Mesenteric fat pad (tissue), 1 donor: ENCODE results near the gene CCDC136. TPM values are rescaled to one million over a fixed set of nuclear protein-coding genes. Genes with fewer than 3 reads are reported as not detected.

ENCODE experiments used
- DNase-seq: peaks from one replicate; pipeline ENCODE4 v3.0.0-alpha.2; 2020; ENCODE audit warnings: low spot score
- total RNA-seq: library from RNA; stranded (reverse); fragmentation: NEBNext Ultra II Directional; extraction: Animal tissue kit (Norgen Biotek cat#: 25700); gene quantifications from one replicate; pipeline ENCODE4 v1.2.1, GENCODE V29; 2021
- donor health status: DM: yes; HTN: yes; CAD: no.

CCDC136 gene
- total RNA-seq, 1 donor from 2014 or later, result 6.8 TPM

DNA sequence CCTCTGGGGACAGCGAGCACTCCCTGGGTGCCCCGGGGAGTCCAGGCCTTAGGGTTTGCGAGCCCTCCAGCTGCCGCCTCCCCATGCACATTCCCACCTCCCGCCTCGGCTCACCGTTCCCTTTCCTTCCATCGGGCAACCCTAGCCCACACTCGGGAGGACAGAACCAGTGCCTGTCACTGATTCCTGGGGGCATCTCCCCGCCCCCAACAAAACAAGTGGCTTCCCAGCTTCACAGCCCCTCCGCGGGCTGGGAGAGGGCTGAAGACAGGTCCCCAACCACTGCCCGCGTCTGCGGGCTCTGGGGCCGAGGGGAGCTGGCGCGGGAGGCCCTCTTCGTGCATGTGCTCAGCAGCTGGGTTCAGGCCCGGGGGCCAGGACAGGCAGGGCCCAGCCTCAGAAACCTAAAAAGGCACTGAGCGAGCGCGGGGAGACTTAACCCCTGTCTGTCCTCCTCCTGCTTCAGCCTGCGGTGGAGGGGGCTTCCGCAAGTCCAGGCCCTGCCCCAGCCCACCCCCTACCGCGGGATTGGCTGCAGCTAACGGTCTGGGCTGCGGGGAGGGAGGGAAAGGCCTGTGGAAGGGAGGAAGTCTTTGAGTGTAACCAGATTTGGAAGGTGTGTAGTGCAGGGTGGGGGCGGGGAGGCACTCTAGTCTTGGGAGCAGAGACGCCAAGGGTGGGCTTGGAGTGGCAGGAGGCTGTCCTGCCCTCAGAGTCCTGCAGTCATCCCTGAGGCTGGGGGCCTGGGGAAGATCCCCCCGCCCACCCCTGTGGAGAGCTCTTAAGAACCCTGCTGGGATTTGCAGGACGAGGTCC, 39.6 kb downstream of the CCDC136 start:
- DNase-seq, result no peak

DNA sequence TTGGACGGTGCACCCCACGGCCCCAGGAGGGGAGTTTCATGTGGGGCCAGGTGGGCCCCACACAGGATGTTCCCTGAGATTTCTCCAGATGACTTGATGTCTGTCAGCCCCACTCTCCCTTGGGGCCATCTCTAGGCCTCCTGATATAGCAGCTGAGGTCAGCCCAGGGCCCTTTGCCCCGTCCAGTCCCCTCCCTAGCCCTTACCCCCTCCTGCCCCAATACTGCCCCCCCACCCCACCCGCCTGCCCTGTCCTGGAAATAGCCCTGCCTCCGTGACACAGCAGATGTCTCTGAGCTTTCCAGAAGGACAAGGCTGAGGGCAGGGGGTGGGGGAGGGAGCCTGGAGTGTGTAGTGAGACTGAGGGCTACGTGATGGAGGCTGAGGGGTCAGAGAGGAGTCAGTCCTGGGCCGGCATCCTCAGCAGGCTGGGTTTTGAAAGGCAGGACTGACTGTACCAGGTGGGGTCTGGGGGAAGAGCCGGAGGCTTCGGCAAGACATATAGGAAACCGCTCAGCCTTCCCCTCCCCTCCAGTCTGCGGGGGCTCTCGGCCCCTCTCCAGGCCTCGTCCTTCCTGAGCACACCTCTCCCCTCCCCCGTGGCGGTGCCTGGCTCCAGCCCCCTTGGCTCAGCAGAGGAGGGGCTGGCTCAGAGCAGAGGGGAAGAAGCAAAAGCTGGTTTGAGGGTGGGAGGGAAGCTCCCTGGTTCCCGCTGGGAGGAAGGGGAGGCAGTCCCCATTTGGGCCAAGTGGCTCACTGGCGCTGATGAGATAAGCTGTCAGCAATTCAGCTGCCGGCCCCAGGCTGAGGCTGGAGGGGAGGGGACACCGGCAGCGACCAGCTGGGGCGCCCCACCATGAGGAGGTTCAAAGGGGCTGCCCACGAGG, 40.5 kb downstream of the CCDC136 start:
- DNase-seq, result no peak

DNA sequence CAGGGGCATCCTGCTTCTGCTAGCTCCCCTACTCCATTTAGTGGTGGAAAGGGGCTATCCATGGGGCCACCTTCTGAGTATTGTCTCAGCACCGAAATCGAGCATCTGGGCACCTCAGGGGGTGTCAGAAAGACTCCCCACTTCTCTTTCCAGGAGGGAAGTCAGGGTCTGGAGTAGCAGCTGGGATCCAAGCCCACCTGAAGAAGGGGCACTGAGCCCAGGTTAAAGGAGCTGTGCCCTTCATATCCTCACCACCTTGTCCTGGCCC, 41.0 kb downstream of the CCDC136 start:
- DNase-seq, result no peak

DNA sequence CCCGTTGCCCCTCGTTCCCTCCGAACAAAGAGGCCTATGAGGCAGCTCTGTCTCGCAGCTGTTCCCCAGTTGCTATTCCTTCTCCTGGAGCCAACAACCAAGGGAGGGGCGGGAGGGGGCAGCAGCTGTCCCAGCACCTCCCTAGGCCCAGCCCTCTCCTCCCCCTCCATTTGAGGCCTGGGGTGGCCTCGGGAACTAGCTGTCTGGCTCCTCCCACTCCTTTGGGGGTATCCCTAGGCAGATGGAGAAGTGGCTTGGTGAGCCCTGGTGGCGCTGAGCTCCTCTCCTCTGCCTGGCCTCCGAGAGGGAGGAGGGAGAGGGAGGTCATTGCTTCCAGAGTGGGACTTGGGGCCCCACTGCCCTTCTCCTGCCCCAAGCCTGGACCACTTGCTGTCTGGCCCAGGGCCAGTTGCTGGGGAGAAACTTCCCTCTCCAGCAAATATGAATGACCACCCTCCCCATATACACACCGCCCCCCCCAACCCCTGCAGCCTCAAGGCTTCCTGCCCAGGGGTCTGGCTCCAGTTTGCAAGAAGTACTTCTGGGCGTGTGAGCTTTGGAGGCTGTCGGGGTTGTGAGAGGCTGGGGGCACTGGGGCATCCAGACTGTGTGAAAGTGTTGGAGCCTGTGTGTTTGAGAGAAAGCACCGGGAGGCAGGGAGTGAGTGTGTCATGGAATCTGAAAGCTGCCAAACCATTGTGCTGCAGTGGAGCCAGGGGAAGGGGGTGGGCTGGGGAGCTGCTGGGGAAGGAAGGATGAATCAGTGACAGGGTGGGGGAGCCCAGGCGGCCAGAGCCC, 41.6 kb downstream of the CCDC136 start:
- no peak for DNase-seq

DNA sequence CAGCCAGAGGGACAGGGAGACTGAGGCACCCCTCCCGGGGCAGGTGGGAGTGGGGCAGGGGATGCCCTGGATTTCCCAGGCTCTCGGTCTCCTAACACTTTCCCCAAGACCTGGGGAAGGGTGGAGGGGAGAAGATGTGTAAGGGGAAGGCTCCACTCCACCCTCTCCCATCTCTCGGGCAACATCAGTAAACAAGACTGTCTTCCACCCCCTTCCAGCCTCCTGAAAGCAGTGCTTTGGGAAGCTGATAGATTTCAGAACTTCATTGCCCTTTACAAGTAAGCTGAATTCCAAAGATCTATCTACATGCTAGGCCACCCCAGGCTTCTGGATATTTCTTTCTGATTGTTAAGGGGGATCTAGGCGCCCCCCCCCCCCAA, 42.2 kb downstream of the CCDC136 start:
- no peak for DNase-seq

DNA sequence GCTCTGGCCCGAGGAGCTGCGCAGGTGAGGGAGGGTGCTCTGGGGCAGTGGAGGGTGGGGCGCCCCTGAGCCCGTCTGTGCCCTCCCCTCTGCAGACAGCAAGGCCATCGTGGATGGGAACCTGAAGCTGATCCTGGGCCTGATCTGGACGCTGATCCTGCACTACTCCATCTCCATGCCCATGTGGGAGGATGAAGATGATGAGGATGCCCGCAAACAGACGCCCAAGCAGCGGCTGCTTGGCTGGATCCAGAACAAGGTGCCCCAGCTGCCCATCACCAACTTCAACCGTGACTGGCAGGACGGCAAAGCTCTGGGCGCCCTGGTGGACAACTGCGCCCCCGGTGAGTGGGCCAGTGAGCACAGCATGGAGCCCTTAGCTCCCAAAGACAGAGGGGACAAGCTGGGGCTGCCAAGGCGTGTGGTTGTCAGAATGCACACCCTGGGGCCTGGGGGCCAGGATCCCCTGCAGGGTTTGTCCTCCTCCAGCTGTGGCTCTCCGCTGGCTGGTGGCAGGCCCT, 43.5 kb downstream of the CCDC136 start:
- DNase-seq, result no peak

DNA sequence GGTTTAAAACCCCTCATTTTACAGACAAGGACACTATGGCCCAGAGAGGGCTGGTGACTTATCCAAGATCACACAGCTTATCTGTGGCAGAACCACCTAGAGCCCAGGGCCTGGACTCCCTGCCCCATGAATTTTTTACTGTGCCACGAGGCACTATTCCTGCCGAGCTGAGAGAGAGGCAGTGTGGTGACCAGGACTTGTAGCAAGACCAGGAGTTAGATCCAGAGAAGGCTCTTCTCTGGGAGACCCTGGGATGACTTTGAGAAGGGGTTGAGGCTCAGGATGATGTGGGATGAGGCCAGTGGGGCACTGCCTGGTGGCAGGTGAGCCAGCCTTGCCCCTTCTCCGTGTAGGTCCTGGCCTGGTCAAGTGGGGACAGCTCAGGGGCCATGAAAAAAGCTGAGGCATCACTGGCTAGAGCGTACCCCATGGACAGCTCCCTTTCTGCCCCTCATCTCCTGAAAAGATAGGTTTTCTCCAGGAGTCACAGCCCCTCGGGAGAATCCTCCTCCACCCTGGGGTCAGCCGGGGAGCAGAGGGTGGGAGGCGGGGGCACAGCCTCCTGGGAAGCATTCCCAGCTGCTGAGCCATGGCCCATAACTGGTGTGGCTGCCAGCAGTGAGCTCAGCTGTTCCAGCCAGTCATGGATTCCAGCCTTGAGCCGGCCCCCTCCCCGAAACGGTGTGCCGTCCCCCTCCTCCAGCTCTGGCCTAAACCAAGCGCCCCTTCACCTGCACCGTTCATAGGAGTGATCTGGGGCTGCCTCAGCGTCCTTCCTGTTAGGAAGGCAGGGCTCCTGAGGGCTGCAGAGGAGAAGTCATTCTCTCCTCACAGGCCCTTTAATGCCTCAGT, 44.2 kb downstream of the CCDC136 start:
- DNase-seq, result no peak

DNA sequence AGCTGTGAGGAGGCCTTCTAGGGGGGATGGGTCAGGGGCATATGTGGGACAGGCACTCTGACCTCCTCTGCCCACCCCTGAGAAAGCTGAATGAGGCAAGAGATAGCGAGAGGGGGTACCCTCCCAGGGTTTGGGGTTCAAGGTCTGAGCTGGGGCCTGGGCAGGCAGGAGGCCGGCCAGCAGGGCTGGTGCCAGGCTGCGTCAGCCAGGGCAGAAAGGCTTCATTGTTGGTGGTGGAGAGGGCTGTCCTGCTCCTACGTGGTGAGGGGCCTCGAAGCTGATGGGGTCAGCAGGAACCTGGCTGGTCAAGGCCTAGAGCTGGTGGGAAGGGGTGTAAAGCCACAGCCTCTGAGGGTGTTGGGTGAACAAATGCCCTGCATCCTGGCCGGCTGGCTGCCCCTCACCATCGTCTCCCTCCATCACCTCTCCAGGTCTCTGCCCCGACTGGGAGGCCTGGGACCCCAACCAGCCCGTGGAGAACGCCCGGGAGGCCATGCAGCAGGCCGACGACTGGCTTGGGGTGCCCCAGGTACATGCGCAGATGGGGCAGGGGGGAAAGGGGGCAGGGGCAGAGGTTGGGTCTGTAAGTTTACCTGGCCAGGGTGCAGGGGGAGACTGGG, 45.1 kb downstream of the CCDC136 start:
- no peak for DNase-seq

DNA sequence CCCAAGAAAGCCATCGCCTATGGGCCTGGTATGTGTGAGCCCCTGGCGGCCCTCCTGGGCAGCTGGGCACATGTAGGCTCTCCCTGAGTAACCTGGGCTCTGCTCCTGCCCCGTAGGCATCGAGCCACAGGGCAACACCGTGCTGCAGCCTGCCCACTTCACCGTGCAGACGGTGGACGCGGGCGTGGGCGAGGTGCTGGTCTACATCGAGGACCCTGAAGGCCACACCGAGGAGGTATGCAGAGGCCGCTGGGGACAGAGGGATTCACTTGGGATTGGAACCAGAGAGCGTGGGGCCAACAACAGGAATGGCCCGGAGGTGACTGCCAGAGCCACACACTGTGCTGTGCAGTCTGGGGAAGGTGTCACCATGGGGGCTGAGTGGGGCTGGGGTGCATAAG, 45.8 kb downstream of the CCDC136 start:
- DNase-seq, result no peak

DNA sequence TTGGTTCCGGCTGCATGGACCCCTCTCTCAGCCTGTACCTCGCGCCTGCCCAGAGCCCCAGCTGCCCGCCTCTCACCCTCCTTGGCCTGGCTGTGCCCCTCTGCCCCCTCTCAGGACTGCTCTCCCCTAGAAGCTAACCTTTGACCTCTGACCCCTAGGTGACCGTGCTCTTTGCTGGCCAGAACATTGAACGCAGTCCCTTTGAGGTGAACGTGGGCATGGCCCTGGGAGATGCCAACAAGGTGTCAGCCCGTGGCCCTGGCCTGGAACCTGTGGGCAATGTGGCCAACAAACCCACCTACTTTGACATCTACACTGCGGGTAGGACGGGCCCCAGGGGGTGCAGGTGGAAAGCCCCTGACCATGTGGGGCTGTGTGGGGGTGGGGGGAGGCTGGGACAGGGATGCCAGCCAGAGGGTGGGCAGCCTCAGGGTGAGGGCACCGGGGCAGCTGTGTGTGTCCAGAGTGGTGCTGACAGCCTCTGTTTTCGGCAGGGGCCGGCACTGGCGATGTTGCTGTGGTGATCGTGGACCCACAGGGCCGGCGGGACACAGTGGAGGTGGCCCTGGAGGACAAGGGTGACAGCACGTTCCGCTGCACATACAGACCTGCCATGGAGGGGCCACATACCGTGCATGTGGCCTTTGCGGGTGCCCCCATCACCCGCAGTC, 46.5 kb downstream of the CCDC136 start:
- no peak for DNase-seq

DNA sequence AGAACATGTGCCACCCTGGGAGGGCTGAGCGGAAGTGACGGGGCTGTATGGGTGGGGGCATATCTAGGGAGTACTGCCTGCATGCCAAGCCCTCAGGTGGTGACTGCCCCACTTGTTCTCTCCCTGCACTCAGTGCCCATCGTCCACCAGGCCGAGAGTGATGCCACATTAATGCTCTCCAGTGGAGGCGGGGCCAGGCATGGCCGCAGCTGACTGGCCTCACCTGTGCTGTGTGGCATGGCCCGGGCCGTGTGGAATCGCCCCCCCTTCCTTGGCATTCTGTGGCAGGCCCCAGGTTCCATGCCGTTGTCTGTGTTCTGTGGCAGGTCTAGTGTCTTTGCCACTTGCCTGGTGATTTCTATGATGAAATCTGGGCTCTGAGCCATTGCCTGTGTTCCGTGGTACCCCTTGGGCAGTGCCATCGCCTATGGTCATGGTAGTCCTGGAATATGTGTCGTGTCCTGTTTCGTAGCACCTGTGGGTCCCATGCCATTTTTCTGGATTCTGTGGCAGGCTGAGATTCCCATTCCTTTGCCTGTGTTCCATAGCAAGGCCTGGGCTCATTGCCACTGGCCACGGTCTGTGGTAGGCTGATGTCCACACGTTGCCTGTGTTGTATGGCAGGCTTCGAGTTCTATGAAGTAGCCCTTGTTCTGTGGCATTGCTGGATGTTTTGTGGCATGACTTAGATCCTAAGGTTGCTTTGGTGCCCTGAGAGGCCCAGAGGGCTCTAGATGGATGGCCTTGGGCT, 47.4 kb downstream of the CCDC136 start:
- DNase-seq, result no peak

DNA sequence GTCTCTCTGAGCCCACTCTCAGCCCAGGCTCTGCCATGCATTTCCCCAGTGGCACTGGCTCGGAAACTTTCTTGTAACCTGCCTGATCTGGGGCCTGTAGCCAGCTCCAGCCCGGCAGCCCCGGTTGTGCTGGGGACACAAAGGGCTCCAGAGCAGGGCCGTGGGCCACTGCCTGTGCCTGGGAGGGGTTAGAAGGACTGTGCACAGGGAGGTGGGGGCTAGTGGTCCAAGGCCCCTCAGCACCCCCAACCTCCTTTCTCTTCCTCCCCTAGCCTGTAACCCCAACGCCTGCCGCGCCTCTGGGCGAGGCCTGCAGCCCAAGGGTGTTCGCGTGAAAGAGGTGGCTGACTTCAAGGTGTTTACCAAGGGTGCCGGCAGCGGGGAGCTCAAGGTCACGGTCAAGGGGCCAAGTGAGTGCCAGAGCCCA, 48.0 kb downstream of the CCDC136 start:
- DNase-seq, result no peak

DNA sequence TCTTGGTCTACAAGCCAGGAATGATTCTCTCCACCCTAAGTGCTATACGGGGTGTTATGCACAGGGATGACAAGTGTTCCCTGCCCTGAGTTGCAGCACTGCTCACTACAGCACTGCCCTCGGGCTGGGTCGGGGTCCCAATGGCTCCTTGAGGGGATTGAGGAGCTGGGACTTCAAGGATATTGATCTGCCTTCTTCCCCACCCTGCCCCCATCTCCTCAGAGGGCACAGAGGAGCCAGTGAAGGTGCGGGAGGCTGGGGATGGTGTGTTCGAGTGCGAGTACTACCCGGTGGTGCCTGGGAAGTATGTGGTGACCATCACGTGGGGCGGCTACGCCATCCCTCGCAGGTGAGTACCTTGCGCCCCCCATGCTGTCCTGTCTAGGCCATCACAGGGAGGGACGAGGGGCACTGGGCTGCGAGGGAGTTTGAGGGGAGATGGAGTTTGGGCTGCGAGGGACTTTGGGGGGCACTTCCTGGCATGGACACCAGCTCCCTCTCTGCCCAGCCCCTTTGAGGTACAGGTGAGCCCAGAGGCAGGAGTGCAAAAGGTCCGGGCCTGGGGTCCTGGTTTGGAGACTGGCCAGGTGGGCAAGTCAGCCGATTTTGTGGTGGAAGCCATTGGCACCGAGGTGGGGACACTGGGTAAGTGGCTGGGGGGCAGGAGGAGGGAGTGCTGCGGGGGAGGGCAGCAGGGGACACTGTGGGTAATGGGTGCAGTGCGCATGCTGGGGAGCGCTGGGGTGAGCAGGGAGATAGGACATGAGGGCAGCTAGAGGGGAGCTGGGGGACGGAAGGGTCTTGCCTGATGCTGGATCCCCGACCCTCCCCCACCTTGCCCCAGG, 48.8 kb downstream of the CCDC136 start:
- no peak for DNase-seq

DNA sequence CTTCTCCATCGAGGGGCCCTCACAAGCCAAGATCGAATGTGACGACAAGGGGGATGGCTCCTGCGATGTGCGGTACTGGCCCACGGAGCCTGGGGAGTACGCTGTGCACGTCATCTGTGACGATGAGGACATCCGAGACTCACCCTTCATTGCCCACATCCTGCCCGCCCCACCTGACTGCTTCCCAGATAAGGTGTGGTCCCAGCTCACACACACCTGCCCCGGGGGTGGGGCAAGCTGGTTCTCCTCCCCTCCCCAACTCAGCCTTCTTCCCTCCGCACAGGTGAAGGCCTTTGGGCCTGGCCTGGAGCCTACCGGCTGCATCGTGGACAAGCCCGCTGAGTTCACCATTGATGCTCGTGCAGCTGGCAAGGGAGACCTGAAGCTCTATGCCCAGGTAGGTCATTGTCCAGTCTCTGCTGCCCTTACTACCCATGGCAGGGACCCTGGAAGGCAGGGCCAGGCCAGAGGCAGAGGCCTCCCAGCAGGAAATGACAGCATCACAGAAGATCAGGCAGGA, 49.5 kb downstream of the CCDC136 start:
- DNase-seq, result no peak

DNA sequence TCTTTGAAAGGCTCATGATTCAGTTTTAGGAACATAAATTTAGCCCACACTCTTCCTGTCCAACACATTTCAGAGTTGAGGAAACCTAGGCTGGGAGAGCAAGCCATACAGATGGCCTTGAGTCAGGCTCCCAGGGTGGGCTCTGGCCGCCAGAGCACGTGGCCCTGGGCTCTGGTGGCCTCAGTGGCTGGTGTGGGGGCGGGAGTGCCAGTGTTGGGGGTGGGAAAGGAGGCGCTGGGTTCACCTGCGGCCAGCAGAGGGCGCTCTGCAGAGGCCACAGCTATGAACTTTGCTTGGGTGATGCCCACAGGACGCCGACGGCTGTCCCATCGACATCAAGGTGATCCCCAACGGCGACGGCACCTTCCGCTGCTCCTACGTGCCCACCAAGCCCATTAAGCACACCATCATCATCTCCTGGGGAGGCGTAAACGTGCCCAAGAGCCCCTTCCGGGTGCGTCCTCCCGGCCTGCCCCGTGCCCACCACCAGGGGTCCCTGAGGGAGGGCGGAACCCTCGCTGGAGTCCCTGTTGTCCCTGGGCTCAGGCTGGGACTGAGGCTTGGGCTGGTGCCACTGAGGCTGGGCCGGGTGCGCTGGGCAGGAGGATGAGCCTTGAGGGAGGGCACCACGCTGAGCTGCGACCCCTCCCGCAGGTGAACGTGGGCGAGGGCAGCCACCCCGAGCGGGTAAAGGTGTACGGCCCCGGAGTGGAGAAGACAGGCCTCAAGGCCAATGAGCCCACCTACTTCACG, 50.3 kb downstream of the CCDC136 start:
- DNase-seq, result no peak

DNA sequence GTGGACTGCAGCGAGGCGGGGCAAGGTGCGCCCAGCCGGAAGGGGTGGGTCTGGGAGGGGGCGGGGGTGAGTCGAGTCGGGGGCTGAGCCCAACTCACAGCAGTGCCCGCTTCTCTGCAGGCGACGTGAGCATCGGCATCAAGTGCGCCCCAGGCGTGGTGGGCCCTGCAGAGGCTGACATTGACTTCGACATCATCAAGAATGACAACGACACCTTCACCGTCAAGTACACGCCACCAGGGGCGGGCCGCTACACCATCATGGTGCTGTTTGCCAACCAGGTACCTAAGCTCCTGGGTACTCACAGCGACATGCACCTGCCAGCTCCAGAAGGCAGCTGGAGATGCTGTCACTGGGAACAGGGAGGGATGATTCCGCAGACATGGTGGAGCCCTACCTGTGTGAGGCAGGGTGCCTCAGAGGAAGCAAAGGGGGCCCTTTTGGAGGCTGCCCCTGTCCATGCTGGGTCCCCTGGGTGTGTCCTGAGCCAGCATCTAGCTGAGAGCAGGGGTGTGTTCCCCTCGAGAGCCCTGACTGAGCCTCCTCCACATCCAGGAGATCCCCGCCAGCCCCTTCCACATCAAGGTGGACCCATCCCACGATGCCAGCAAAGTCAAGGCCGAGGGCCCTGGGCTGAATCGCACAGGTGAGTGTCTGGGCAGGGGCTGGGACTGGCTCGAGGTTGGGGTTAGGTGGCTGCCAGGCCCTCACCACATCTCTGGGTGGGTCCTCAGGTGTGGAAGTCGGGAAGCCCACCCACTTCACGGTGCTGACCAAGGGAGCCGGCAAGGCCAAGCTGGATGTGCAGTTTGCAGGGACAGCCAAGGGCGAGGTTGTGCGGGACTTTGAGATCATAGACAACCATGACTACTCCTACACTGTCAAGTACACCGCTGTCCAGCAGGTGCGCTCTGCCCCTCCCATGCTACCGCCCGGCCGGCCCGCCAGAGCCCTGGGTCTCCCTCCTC, 51.2 kb downstream of the CCDC136 start:
- DNase-seq, result no peak
